Ecto neural progenitor cell (in vitro differentiated cells): ENCODE measurements around the gene APOLD1.

ENCODE experiments used
- DNase-seq: peaks from one replicate; pipeline ENCODE4 v3.0.0-alpha.2; 2018; ENCODE audit warnings: low spot score

The APOLD1 gene

DNA sequence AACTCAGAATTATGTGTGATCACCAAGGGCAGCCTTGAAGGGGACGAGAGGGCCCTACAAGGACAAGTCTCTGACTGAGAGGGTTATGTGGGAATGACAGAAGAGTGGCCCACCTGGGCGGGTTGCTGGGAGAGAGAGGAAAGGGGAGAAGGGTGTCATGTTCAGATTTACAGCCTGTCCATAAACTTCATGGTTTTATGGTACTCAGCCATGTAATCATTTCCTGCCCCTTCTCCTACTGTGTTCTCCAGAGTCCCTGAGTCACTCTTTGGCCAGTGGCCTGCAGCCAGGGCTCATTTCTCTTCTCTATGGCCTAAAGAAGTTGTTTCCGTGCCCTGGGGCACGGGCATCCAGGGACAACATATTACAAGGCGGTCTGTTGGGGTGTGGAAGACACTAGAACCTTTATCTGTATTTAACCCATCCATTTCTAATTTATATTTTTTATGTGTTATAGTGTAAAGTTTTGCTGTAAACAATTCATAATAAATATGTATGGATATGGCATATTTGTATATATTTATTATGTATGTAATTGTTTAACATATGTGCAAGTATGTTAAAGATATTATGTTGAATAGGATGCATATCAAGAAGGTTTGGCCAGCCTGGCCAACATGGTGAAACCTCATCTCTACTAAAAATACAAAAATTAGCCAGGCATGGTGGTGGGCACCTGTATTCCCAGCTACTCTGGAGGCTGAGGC lies 54.6 kb downstream of the APOLD1 start:
- DNase-seq: no peak

GRCh38 chr12:12840580-12840899 lies 55.1 kb downstream of the APOLD1 start:
- no peak for DNase-seq
